ENCODE data around the gene KLHL41.
"Not testable (repeated sequence)": the region's sequence is repeated elsewhere in the genome, so short reads cannot be mapped to it uniquely, and the experiment has no call there.

DNA sequence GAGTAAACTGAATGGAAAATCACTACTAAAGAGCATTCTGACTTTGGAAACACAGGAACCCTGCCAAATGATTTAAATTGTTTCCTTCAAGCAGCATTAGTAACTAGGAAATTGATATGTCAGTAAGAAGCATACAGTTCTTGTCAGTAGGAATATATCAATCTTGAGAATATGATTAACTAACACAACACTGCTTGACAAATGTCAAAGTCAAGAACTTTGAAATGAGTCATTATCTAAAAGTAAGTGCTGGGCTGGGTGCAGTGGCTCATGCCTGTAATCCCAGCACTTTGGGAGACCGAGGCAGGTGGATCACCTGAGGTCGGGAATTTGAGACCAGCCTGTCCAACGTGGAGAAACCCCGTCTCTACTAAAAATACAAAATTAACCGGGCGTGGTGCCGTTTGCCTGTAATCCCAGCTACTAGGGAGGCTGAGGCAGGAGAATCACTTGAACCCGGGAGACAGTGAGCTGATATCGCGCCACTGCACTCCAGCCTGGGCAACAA lies 7.0 kb downstream of the KLHL41 start:
- not testable (repeated sequence) for TF ChIP-seq POLR2A, EP300 (IDR thresholded peaks at IDR 0.05)
- TF ChIP-seq, protein P1, sequence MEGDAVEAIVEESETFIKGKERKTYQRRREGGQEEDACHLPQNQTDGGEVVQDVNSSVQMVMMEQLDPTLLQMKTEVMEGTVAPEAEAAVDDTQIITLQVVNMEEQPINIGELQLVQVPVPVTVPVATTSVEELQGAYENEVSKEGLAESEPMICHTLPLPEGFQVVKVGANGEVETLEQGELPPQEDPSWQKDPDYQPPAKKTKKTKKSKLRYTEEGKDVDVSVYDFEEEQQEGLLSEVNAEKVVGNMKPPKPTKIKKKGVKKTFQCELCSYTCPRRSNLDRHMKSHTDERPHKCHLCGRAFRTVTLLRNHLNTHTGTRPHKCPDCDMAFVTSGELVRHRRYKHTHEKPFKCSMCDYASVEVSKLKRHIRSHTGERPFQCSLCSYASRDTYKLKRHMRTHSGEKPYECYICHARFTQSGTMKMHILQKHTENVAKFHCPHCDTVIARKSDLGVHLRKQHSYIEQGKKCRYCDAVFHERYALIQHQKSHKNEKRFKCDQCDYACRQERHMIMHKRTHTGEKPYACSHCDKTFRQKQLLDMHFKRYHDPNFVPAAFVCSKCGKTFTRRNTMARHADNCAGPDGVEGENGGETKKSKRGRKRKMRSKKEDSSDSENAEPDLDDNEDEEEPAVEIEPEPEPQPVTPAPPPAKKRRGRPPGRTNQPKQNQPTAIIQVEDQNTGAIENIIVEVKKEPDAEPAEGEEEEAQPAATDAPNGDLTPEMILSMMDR (IDR thresholded peaks at IDR 0.05): not testable (repeated sequence)
